ENCODE results near the gene DNAJA2.

- TF ChIP-seq CTCF (tag by site-specific recombination; IDR thresholded peaks at IDR 0.05) (no peak), ZNF529 (tag by site-specific recombination; IDR thresholded peaks at IDR 0.05; ENCODE audit: insufficient replicate concordance) (no peak), SALL2 (tag by site-specific recombination; IDR thresholded peaks at IDR 0.05; ENCODE audit: borderline replicate concordance) (no peak), ZFP3 (tag by site-specific recombination; IDR thresholded peaks at IDR 0.05; ENCODE audit: low read depth) (no peak), ZNF785 (tag by site-specific recombination; IDR thresholded peaks at IDR 0.05) (no peak), ZBTB8A (tag by site-specific recombination; IDR thresholded peaks at IDR 0.05) (no peak), ZFP41 (tag by site-specific recombination; IDR thresholded peaks at IDR 0.05; ENCODE audit: borderline replicate concordance) (no peak), ATF2 (tag by site-specific recombination; IDR thresholded peaks at IDR 0.05; ENCODE audit: low read depth) (no peak)
Measured at GRCh38 chr16:46918400-46918799, 55.1 kb downstream of the DNAJA2 start.

All from HEK293 (cell line).